ENCODE results near the gene ZNF385D.

DNA sequence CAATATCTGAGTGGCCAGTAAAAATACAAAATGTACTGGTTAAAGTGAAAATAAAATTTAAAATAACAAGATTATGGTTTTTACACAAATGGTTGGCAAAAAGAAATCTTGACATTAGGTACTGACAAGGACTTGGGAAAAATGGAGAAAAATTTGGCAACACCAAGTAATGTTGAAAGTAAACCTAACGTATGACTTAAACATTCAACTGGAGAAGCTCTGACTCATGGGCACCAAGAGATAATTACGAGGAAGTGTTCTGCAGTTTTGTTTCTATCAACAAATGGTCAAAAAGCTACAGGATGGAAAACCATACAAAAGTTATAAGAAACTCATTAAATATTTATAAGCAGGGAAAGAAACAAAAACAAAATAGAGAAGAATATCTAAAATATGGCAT, 177.7 kb downstream of the ZNF385D start:
- TF ChIP-seq POLR2A (IDR thresholded peaks at IDR 0.05) = no peak
- TF ChIP-seq, protein P1, sequence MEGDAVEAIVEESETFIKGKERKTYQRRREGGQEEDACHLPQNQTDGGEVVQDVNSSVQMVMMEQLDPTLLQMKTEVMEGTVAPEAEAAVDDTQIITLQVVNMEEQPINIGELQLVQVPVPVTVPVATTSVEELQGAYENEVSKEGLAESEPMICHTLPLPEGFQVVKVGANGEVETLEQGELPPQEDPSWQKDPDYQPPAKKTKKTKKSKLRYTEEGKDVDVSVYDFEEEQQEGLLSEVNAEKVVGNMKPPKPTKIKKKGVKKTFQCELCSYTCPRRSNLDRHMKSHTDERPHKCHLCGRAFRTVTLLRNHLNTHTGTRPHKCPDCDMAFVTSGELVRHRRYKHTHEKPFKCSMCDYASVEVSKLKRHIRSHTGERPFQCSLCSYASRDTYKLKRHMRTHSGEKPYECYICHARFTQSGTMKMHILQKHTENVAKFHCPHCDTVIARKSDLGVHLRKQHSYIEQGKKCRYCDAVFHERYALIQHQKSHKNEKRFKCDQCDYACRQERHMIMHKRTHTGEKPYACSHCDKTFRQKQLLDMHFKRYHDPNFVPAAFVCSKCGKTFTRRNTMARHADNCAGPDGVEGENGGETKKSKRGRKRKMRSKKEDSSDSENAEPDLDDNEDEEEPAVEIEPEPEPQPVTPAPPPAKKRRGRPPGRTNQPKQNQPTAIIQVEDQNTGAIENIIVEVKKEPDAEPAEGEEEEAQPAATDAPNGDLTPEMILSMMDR (IDR thresholded peaks at IDR 0.05) = no peak
